GM20431 (cell line): ENCODE data around the gene PACS1.
"Not testable (repeated sequence)": the region's sequence is repeated elsewhere in the genome, so short reads cannot be mapped to it uniquely, and the experiment has no call there.

ENCODE experiments used
- in situ Hi-C: fragments of 300-500 bp; cut with MseI, MboI; formaldehyde crosslinking; loops from one replicate; pipeline ENCODE4 v1.15.0; 2020; ENCODE audit warnings: low sequenced_read_pairs; ENCODE audit not compliant: unreplicated experiment

PACS1 gene

GRCh38 chr11:66069715-66070603, at the start of gene PACS1:
TSS of gene PACS1 (plus strand) at chr11:66070272. CDS start at chr11:66070487, 215 bp downstream.
- in situ Hi-C loops = loop anchor here (5.0 kb wide), 1 partner anchor 62 kb away; no protein-coding TSS in a partner anchor

- in situ Hi-C loops = no loop called here
Observed at GRCh38 chr11:66020618-66021357, 49.3 kb upstream of the PACS1 start.

- in situ Hi-C loops = no loop called here
Observed at GRCh38 chr11:66022401-66023185, 47.5 kb upstream of the PACS1 start.

- in situ Hi-C loops = not testable (repeated sequence)
Observed at GRCh38 chr11:66023186-66023440, 47.0 kb upstream of the PACS1 start.

GRCh38 chr11:66026017-66026529, 44.0 kb upstream of the PACS1 start, which contains the start of gene CATSPER1:
TSS of gene CATSPER1 (minus strand) at chr11:66026479. CDS start at chr11:66026379, 100 bp downstream.
- in situ Hi-C loops = no loop called here

- in situ Hi-C loops = no loop called here
Observed at GRCh38 chr11:66032957-66033735, 36.9 kb upstream of the PACS1 start.

GRCh38 chr11:66035653-66036333, 34.3 kb upstream of the PACS1 start:
- in situ Hi-C loops = no loop called here

GRCh38 chr11:66036334-66036710, 33.8 kb upstream of the PACS1 start:
- in situ Hi-C loops = no loop called here

- in situ Hi-C loops = no loop called here
Observed at GRCh38 chr11:66037327-66037726, 32.7 kb upstream of the PACS1 start.

- in situ Hi-C loops = no loop called here
Observed at GRCh38 chr11:66039765-66040164, 30.3 kb upstream of the PACS1 start.

GRCh38 chr11:66042227-66042995, 27.7 kb upstream of the PACS1 start:
- in situ Hi-C loops = no loop called here

GRCh38 chr11:66042996-66043906, 26.8 kb upstream of the PACS1 start:
- in situ Hi-C loops = no loop called here

GRCh38 chr11:66044757-66045156, 25.3 kb upstream of the PACS1 start:
- in situ Hi-C loops = no loop called here

GRCh38 chr11:66045177-66045639, 24.9 kb upstream of the PACS1 start:
- in situ Hi-C loops = no loop called here

- in situ Hi-C loops = no loop called here
Observed at GRCh38 chr11:66046901-66047300, 23.2 kb upstream of the PACS1 start.

GRCh38 chr11:66047541-66048365, 22.3 kb upstream of the PACS1 start:
- in situ Hi-C loops = no loop called here
